Measurements from ENCODE around the gene LDB3.
"Not testable (repeated sequence)": the region's sequence is repeated elsewhere in the genome, so short reads cannot be mapped to it uniquely, and the experiment has no call there.

LDB3 gene, protein sequence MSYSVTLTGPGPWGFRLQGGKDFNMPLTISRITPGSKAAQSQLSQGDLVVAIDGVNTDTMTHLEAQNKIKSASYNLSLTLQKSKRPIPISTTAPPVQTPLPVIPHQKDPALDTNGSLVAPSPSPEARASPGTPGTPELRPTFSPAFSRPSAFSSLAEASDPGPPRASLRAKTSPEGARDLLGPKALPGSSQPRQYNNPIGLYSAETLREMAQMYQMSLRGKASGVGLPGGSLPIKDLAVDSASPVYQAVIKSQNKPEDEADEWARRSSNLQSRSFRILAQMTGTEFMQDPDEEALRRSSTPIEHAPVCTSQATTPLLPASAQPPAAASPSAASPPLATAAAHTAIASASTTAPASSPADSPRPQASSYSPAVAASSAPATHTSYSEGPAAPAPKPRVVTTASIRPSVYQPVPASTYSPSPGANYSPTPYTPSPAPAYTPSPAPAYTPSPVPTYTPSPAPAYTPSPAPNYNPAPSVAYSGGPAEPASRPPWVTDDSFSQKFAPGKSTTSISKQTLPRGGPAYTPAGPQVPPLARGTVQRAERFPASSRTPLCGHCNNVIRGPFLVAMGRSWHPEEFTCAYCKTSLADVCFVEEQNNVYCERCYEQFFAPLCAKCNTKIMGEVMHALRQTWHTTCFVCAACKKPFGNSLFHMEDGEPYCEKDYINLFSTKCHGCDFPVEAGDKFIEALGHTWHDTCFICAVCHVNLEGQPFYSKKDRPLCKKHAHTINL

DNA sequence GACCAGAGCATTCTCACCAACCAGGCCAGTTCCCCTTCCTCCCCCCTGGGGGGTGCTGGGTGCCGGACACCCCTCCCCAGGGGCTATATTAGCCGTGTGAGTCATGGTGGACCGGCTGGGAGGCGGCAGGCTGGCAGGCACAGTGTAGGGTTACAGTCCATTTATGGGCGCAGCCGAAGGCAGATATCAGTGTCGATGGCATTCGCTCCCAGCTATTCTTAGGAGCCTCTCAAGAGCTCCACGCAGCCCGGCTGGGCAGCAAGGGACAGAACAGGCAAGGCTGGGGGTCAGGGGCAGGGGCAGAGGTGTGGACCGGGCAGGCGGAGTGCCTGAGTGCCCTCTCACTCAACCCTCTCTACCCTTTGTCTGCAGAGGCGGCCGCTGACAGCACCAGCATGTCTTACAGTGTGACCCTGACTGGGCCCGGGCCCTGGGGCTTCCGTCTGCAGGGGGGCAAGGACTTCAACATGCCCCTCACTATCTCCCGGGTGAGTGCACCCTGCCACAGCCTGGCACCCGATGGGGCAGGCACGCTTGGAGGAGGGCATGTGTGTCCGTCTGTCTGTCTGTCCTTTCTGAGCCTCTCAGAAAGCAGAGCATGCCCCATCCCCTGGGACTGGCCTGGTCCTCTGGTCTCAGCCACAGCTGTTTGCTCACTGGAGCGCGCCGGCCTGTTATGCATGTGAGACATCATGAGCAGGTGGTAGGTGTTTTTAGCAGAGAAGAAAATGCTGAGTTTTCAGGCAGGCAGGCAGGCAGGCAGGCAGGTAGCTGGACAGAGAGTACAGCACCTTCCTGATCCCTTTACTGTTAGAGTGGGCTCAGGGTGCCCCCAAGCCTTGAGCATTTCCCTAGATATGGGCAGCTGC lies at the start of gene LDB3:
Gene LDB3 (plus strand): TSS at position 215 of the 869 bp plus-strand sequence. CDS start 181 bp downstream, at position 396.
- DNase-seq (ENCODE audit: low read depth), result no peak

- DNase-seq (ENCODE audit: low read depth), result no peak
Observed at GRCh38 chr10:86628311-86628710, 40.0 kb upstream of the LDB3 start.

DNA sequence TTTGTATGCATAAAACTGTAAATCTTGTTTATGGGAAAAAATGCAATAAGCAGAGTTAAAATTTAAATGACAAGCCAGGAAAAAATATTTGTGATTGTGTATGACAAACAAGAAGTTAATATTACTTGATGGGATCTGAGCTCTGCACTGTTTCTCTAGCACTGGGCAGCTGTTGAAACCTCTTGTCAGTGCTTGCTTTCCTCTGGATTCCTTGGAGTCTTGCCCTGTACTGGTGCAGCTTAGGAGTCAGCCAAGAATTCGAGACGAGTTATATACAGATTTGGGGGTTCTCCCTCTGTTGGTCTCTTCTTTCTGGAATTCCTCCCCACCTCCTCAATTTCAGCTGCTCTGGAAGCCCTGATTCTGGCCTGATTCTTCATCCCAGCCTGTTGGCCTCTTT lies 38.2 kb upstream of the LDB3 start:
- DNase-seq (ENCODE audit: low read depth), result no peak

DNA sequence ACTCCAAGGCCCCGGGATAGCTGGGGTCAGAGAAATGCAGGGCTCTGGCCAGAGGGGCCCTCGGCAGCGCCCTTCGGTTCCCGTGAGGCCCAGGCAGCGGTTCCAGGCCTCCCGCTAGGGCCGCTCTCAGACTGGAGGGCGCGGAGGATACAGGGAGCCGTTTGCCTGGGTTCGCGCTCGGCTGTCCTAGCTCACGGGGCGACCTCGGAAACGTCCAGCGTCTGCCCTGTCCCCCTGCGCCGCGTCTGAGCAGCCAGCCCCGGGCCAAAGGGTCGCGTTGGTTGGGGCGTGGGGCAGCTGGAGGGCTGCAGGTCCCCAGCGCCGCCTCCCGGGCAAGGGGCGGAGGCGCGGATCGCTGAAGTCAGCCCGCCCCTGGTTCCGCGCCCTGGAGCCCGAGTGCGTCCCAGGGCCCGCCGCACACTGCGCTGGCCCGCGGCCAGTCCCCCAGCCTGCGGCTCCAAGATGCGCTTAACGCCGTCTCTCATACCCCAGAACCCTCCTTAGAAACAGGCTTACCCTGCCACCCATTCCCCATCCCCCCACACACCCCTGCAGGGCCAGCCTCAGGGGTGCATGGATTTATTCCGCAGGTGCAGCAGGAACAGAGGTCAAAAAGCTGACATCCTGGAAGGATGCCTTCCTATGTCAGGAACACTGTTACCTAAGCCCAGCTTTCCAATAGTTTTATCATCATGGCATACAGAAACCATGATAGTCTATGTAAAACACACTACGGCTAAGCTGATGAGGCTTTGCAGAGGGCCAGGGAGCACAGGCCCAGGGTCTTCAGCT lies 36.1 kb upstream of the LDB3 start:
- no peak for DNase-seq (ENCODE audit: low read depth)

DNA sequence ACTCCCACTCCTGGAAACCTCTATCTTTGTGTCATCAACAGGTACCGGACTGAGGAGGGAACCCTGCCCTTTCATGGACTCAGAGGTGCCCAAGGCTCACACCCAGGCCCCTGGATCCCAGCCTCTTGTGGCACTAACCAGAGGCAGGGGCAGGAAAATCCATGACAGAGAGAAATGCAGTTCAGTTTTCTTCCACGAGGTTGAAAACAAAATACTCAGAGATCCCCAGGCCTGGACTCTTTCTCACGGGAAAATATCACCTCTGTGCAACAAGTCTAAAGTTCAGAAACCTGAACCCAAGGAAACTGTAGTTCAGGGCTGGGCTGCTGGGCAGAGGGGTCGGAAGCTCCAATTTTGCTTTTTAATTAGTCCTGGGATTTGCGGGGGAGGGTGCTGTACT lies 35.4 kb upstream of the LDB3 start:
- DNase-seq (ENCODE audit: low read depth), result no peak

DNA sequence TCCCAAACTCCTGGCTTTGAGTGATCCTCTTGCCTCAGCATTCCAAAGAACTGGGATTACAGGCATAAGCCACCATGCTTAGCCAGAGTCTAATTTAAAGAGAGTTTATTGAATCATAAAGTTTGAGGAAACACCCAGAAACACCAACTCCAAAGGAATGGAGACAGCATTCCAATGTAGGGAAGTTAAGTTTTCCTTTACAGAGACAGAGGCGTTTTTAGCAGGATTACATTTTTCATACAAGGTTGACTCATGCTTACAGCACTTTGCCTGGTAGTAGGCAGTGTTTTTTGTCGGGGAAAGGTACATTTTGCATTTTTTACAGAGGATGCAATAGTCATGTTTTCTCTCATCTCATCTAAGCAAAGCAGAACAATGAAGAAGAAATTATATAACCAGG lies 32.9 kb upstream of the LDB3 start:
- DNase-seq (ENCODE audit: low read depth), result peak; percentile 60

DNA sequence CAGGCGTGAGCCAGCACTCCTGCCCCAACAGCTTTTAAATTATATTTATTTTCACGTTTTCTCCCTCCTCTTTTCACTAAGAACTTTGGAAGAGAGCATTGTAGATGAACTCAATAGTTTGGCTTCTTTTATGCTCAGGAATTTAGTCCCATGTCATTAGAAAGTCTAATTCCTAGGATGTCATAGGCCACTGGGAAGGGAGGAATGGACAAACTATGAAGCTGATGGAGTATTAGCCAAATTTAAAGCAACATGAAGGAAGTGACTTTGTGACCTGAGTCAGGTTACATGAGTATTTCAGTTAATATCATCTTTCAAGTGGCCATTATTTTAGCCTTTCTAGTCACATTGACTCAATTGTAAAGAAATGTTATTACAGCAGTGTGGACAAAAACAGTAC lies 32.0 kb upstream of the LDB3 start:
- no peak for DNase-seq (ENCODE audit: low read depth)

- no peak for DNase-seq (ENCODE audit: low read depth)
Observed at GRCh38 chr10:86642021-86642420, 26.3 kb upstream of the LDB3 start.

GRCh38 chr10:86642499-86642898 lies 25.8 kb upstream of the LDB3 start:
- no peak for DNase-seq (ENCODE audit: low read depth)

GRCh38 chr10:86644152-86644793 lies 24.0 kb upstream of the LDB3 start:
- DNase-seq (ENCODE audit: low read depth), result no peak

GRCh38 chr10:86644794-86645445 lies 23.4 kb upstream of the LDB3 start:
- no peak for DNase-seq (ENCODE audit: low read depth)

GRCh38 chr10:86645621-86646165 lies 22.6 kb upstream of the LDB3 start:
- DNase-seq (ENCODE audit: low read depth), result not testable (repeated sequence)

DNA sequence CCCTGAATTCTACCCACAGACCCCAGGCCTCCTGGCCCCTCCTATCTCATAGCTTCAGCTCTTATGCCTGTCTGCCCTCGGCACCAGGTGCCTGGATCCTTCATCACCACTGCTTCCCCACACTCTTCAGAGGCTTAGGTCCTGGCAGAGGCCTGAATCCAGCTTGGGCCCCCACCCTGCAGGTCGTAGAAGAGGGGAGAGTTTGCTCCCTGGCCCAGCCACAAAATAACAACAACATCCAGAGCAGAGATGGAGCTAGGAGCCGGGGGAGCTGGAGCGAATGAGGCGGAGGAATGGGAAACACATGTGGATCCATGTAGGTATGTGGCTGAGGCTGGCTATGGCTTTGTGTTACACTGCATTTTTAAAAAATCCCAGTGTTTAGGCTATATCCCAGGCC lies 21.8 kb upstream of the LDB3 start:
- no peak for DNase-seq (ENCODE audit: low read depth)

- DNase-seq (ENCODE audit: low read depth), result no peak
Observed at GRCh38 chr10:86646933-86647332, 21.4 kb upstream of the LDB3 start.

DNA sequence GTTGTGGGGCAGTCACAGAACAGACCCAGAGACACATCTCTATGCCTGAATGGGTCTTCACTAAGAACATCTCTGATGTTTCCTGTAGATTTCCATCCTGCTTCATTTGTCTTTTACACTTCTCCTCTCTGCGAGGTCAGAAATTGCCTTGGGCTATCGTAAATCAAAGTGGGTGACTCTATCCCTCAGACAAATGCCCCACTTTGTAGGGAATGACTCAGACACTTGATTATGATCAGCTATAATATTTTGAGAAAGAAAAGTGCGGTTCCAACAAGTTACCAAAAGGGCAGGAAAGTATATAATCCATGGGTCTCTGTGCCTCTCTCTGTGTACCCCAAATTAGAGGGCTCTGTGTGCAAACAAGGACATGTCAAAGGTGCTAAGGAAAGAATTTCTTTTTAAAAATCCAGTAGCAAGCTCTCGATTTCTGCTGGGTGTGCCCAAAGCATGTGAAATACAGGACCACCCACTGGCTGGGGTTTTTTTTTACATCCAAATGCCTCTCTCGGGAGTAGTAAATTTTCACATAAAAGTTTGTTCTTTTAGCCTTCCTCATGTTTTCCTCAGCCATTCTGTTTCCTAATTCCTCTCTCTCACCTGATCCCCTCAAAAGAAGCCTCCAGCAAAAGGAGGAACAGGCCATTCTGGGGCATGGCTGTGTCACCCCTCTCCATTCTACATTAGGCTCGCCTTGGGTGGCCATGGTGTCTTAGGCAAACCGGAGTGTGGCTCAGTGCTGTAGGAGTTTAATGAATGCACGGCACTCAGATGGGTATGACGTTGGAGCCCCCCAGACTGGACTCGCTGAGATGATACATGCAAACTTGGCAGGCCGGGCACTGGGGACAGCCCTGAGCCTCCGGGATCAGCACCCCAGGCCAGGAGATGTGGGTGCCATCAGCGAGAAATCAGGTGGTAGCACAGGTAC lies 20.3 kb upstream of the LDB3 start:
- no peak for DNase-seq (ENCODE audit: low read depth)

DNA sequence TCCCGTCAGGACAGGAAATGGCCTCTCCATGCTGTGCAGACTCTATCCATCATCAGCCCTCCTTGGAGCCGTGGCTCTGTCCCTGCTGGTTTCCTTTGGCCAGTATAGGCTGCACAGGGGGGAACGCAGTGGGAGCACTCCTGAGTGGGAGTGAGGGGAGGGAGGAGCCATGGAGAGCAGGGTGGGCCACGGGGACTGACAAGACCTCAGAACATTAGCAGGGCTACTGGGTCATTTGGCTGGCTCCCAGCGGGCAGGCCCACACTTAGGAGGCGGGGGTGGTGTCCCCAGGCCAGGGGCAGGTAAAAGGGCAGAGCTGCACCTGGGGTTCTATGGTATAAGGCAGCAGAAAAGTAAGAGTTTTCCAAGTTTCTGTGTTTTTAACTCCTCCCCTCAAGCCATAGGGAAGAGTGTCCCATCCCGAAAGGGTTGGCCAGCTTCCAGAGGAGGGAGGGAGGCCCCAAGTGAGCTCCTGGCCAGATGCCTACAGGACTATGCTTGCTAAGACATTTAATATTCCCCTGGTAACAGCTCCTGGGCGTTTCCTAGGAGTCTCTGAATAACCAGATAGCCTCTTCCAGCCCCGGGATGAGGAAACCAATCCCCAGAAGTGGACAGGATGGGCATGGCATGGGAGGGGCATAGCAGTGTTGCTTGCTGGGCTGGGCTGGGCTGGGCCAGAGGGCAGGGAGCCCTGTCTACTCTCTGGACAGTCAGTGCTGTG lies 19.4 kb upstream of the LDB3 start:
- DNase-seq (ENCODE audit: low read depth), result no peak

GRCh38 chr10:86649471-86650150 lies 18.7 kb upstream of the LDB3 start:
- DNase-seq (ENCODE audit: low read depth), result no peak

DNA sequence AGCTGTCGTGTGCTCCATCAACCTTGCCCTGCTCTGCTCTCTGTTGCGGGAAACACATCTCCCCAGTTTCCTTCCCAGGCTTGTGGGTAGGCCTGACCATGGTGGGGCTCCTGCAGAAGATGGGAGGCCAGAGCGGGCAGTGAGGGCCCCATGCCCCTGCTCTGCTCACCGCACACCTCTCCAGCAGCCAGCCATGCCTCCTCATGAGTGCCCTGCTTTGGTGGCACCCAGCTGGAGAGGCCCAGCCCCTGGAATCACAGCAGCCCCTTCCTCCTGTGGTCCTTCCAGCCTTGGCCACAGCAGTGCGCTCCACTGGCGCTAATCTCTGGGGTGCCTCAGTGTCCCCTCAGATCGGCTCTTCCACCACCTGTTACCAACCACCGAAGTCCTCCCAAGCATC lies 18.2 kb upstream of the LDB3 start:
- no peak for DNase-seq (ENCODE audit: low read depth)

Measured in non-pigmented ciliary epithelial cell (primary cell).